ENCODE data around the gene C1orf87. TPM values are rescaled to one million over a fixed set of nuclear protein-coding genes. Genes with fewer than 3 reads are reported as not detected.

C1orf87 gene
- total and polyA plus RNA-seq, 11 donors = not detected

GRCh38 chr1:59986516-59987310, 86.9 kb downstream of the C1orf87 start:
- 62 to 72% (median 67%) methylated on average over 12 of the region's 12 CpGs for WGBS, 4 donors
- TF ChIP-seq CTCF (IDR thresholded peaks at IDR 0.05) (no peak), POLR2A (IDR thresholded peaks at IDR 0.05) (no peak)
- Histone ChIP-seq H3K9me3 (no peaks in the 10 kb centered on the region), H3K4me1 (no peaks in the 10 kb centered on the region), H3K27ac (no peak overlapping the region), H3K4me3 (no peak overlapping the region), H3K36me3 (no peaks in the 10 kb centered on the region), H3K27me3 (peaks cover 0 to 14% (median 0%) of the 10 kb centered on the region in 9 donors)
- ATAC-seq = no peak
- intact Hi-C loops (cut with DNase I) = loop anchor here in 1 of 10 donors (10.0 kb wide), 1 partner anchor 778 kb away; no protein-coding TSS in a partner anchor
- DNase-seq = no peak

GRCh38 chr1:59985911-59986515, 87.6 kb downstream of the C1orf87 start:
- DNase-seq = no peak
- peaks cover 0 to 14% (median 0%) of the 10 kb centered on the region in 9 donors for H3K27me3 ChIP-seq
- no peak overlapping the region for H3K27ac ChIP-seq
- H3K36me3 ChIP-seq = no peaks in the 10 kb centered on the region
- no peak for ATAC-seq
- H3K9me3 ChIP-seq = no peaks in the 10 kb centered on the region
- 84 to 94% (median 91%) methylated on average over 8 of the region's 8 CpGs for WGBS, 4 donors
- TF ChIP-seq POLR2A (IDR thresholded peaks at IDR 0.05) = no peak
- no peak for TF ChIP-seq CTCF (IDR thresholded peaks at IDR 0.05)
- H3K4me1 ChIP-seq = no peaks in the 10 kb centered on the region
- intact Hi-C loops (cut with DNase I) = loop anchor here in 1 of 10 donors (10.0 kb wide), 1 partner anchor 779 kb away; no protein-coding TSS in a partner anchor
- no peak overlapping the region for H3K4me3 ChIP-seq

- Histone ChIP-seq H3K4me1 (peaks cover 0 to 8% (median 0%) of the 10 kb centered on the region in 12 donors), H3K27me3 (peaks cover 0 to 9% (median 0%) of the 10 kb centered on the region in 9 donors), H3K27ac (no peak overlapping the region), H3K36me3 (no peaks in the 10 kb centered on the region), H3K9me3 (no peaks in the 10 kb centered on the region), H3K4me3 (no peak overlapping the region)
- DNase-seq (no peak), ATAC-seq (peak in 1 of 4 donors; percentile 34)
- intact Hi-C loops (cut with DNase I) = loop anchor here (5.0 to 10.0 kb wide), 11 partner anchors 145 to 1878 kb away; no protein-coding TSS in a partner anchor
- 78 to 89% (median 87%) methylated on average over 5 of the region's 5 CpGs for WGBS, 4 donors
- TF ChIP-seq CTCF (IDR thresholded peaks at IDR 0.05) = no peak
Observed at GRCh38 chr1:59979666-59980065, 93.9 kb downstream of the C1orf87 start.

- Histone ChIP-seq H3K27me3 (peaks cover 0 to 9% (median 0%) of the 10 kb centered on the region in 9 donors), H3K4me3 (no peak overlapping the region), H3K4me1 (peaks cover 0 to 8% (median 0%) of the 10 kb centered on the region in 12 donors), H3K36me3 (no peaks in the 10 kb centered on the region), H3K27ac (no peak overlapping the region), H3K9me3 (no peaks in the 10 kb centered on the region)
- DNase-seq = no peak
- TF ChIP-seq CTCF (IDR thresholded peaks at IDR 0.05) (no peak), POLR2A (IDR thresholded peaks at IDR 0.05) (no peak)
- 91 to 95% (median 93%) methylated on average over 2 of the region's 2 CpGs for WGBS, 4 donors
- no peak for ATAC-seq
- intact Hi-C loops (cut with DNase I) = loop anchor here (5.0 to 10.0 kb wide), 11 partner anchors 146 to 1879 kb away; no protein-coding TSS in a partner anchor
Observed at GRCh38 chr1:59978511-59978910, 95.1 kb downstream of the C1orf87 start.

Data from heart left ventricle (tissue), 16 donors.